ENCODE measurements around the gene GRIK4.

GRIK4 gene

GRCh38 chr11:120550007-120550406 lies 38.5 kb downstream of the GRIK4 start:
- no peak for DNase-seq

GRCh38 chr11:120551191-120551590 lies 39.6 kb downstream of the GRIK4 start:
- DNase-seq, result no peak

GRCh38 chr11:120554766-120555432 lies 43.4 kb downstream of the GRIK4 start:
- no peak for DNase-seq

- DNase-seq, result no peak
Measured at GRCh38 chr11:120555433-120555773, 43.9 kb downstream of the GRIK4 start.

GRCh38 chr11:120556797-120557196 lies 45.2 kb downstream of the GRIK4 start:
- no peak for DNase-seq

- DNase-seq, result no peak
Measured at GRCh38 chr11:120558744-120559431, 47.3 kb downstream of the GRIK4 start.

- DNase-seq, result no peak
Measured at GRCh38 chr11:120561286-120561685, 49.7 kb downstream of the GRIK4 start.

GRCh38 chr11:120562806-120563425 lies 51.4 kb downstream of the GRIK4 start:
- no peak for DNase-seq

GRCh38 chr11:120563703-120564572 lies 52.4 kb downstream of the GRIK4 start:
- DNase-seq, result no peak

GRCh38 chr11:120564573-120565311 lies 53.2 kb downstream of the GRIK4 start:
- DNase-seq, result no peak

GRCh38 chr11:120565466-120566155 lies 54.1 kb downstream of the GRIK4 start:
- DNase-seq, result no peak

- no peak for DNase-seq
Measured at GRCh38 chr11:120566176-120566575, 54.6 kb downstream of the GRIK4 start.

GRCh38 chr11:120568572-120569307 lies 57.2 kb downstream of the GRIK4 start:
- DNase-seq, result no peak

GRCh38 chr11:120569861-120570260 lies 58.3 kb downstream of the GRIK4 start:
- DNase-seq, result no peak

- no peak for DNase-seq
Measured at GRCh38 chr11:120571476-120571875, 59.9 kb downstream of the GRIK4 start.

- DNase-seq, result no peak
Measured at GRCh38 chr11:120573756-120574354, 62.3 kb downstream of the GRIK4 start.

- no peak for DNase-seq
Measured at GRCh38 chr11:120574876-120575275, 63.3 kb downstream of the GRIK4 start.

- no peak for DNase-seq
Measured at GRCh38 chr11:120575461-120575860, 63.9 kb downstream of the GRIK4 start.

GRCh38 chr11:120576606-120577005 lies 65.1 kb downstream of the GRIK4 start:
- DNase-seq, result no peak

- no peak for DNase-seq
Measured at GRCh38 chr11:120577041-120577440, 65.5 kb downstream of the GRIK4 start.
